Measurements from ENCODE around the gene DTNB.
"Not testable (repeated sequence)": the region's sequence is repeated elsewhere in the genome, so short reads cannot be mapped to it uniquely, and the experiment has no call there.

Gene DTNB

DNA sequence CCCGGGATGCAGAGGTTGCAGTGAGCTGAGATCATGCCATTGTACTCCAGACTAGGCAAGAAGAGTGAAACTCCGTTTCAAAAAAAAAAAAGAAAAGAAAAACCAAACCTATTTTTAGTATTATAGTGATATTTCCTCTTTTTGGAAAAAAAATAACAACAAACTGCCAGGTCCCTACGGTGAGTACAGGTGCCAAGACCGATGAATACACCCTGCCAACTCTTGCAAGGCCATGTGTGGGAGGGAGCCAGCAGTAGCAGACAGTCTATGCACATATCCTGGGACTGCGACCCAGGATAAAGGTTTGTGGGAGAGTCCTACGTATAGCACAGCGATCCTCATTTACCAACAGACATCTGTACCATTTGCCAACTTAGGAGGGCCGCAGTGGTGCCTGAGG is 262.1 kb downstream of the DTNB start:
- no peak for DNase-seq

GRCh38 chr2:25410370-25410769 is 263.0 kb downstream of the DTNB start:
- DNase-seq = no peak

GRCh38 chr2:25409468-25409867 is 263.9 kb downstream of the DTNB start:
- DNase-seq = no peak

DNA sequence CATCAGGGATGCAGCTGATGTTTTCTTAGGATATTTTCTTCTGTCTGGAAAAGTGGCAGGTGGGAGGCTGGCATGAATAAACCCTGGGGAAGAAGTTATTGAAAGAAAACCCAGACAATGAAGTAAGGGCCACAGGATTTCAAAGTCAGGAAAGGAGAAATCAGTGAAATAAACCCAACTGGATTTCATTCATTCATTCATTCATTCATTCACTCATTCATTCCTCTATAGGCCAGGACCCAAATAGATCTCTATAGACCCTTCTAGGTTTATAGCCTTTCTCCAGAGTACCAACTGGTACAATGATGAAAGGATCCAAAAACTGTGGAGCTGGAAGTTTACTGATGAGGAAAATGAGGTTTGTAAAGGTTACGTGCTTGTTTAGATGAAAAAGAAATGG is 264.3 kb downstream of the DTNB start:
- no peak for DNase-seq

DNA sequence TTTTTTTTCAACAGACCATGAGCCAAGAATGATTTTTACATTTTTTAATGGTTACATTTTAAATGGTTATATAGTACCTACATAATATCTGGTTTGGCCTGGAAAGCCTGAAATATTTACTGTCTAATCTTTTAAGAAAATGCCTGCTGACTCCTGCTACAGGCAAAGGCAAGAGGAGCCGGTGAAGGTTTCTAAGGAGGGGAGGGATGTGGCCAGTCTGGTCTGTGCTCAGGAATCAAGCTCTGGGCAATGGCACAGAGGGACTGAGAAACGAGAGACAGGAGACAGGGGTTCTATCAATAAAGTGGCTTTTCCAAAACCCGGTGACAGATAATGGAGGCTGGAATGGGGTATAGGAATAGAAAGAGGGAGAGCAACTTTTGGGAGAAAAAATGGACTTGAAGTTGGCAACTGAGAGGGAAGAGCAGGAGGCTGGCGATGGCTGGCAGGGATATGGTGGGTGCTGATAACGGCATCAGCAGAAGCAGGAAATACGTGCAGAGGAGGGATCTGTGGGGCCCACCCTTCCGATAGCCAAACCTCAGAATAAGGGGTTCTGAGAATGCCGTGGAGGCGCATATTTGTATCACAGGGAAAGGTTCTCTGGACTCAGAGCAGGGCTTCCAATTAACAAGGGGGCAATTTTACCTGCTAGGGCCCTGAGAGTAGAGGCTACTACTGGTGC is 267.6 kb downstream of the DTNB start:
- DNase-seq = no peak

GRCh38 chr2:25403120-25403760 is 270.1 kb downstream of the DTNB start:
- not testable (repeated sequence) for DNase-seq

DNA sequence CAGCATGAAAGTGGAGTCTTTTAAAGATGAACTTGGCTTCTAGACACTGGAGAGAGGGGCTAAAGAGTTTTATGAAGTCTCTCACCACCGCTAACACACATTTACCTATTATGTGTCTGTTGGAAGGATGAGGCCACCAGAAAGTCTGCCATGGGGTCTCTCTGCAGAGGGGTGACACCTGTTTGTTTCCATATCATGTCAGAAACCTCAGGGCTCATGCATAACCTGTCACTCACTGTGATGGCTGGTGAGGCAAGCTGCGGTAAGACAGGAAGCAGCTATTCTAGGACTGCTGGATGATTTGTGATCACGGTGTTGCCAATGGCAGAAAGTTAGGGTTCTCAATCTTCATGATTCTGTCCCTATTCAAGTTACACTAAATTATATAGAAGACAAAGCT is 270.9 kb downstream of the DTNB start:
- no peak for DNase-seq

GRCh38 chr2:25401307-25402026 is 271.9 kb downstream of the DTNB start:
- no peak for DNase-seq

- DNase-seq = no peak
Observed at GRCh38 chr2:25400576-25401216, 272.7 kb downstream of the DTNB start.

DNA sequence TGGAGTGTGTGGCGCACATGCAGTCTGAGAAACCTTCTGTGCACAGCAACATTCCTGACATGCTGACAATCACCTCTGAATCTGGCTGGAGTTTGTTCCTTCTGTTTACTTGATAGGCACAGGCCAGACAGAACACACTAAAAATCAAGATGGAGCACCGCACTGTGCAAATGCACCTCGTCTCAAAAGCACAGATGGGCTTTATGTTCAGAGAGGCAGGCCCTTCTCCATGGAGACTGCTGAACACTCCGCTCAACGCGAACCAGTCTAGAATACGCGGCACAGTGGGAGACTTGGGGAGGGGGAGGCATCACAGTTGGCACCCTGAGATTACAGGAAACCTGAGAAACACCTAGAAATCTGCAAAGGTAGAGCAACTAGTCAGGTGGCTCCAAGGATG is 273.2 kb downstream of the DTNB start:
- DNase-seq = no peak

GRCh38 chr2:25398534-25398933 is 274.8 kb downstream of the DTNB start:
- DNase-seq = no peak

- DNase-seq = no peak
Observed at GRCh38 chr2:25397777-25398176, 275.6 kb downstream of the DTNB start.

GRCh38 chr2:25389161-25389560 is 284.2 kb downstream of the DTNB start:
- no peak for DNase-seq

DNA sequence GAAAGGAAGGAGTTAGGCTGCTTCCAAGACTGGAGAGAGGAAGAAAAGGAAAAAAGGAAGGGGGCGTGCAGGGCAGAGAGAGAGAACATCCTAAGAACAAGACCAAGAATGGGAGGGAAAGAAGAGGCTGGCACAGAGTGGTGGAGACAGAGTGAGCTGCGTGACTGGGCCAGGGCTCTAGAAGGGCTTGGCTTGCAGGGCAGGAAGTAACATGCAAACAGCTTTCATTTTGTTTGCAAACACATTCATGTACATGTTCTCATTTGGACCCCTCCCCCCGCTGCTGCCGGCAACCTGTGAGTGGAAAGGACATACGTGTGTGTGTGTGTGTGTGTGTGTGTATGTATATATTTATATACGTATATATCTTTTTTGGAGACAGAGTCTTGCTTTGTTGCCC is 284.9 kb downstream of the DTNB start:
- no peak for DNase-seq

DNA sequence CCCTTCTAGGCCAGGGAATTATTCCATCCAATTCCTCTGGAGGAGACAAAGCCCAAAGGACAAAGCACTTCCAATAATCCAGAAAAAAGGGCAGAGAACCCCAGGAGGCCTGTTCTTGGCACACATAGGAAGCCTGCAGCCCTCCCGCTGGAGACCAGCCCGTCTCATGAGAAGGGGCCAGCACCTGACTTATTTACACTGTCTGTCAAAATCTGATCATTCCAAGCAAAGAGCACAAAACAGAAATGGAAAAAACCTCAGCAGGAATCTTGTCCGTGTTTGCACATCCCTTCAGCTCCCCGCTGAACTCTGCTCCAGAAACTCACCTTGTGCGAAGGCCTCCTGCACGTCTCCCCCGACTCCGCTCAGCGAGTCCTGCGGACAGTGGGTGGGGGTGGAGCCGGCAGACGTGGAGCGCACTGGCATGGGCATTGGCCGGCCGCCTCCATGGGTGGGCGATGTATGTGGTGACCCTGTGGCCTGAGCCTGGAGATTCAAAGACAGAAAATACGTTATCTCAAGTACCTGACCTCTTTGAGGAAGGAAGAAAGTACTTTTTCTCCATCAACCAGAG is 285.4 kb downstream of the DTNB start:
- no peak for DNase-seq

DNA sequence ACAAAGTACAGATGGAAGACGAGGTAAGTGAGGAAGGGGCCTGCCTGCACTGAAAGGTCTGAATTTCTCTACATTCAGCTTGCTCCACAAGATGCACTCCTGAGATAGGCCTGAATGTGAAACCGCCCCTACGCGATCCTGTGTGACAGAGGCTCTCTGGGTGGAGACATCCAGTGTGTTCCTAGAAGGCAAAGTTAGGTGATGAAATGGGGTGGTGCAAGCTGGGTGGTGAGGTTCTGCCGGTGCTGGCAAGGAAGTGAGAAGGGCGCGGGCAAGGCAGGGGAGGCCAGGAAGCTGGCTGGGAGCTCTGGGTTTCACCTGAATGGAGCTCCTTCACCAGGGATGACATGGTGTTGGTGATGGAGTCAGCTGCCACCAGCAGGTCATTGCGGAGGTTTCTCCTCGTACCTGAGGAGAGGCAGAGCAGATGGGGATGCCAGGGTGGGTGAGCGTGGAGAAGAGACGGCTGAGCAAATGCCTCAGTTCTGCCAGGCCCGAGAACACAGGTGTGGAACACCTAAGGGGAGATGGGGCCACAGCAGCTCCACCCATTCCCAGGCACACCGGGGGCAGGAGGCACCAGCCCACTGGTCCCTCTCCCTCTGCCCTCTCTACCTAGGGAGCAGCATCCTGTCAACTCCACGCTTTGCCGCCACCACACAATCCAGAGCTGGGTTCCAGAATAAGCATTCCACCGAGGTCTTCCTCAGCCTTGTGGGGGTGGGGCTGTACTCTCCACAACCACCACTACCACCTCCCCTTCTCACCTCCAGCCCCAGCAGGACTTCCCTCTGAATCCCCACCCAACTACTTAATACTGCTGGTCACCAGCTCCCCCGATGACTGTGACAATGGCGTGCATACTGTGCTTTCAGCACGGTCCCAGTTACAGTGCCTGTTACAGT is 286.2 kb downstream of the DTNB start:
- DNase-seq = no peak

DNA sequence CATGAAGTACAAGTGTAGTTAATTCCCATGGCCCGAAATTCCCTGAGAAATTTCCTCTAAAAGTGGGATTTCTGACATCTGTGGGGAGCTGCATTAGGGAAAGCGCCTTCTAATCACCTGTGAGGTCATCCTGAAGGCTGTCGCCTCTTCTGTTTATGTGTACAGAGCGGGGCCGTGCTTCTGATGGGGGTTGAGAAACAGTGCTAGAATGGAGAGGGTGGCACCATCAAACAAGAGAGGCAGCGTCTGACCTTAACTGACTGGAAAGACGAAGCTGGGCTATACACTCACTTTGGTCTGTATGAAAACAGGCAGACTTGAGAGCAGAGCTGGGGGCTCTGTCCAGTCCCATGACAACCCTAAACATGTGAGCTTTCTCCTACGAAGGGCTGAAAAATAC is 287.5 kb downstream of the DTNB start:
- DNase-seq = no peak

DNA sequence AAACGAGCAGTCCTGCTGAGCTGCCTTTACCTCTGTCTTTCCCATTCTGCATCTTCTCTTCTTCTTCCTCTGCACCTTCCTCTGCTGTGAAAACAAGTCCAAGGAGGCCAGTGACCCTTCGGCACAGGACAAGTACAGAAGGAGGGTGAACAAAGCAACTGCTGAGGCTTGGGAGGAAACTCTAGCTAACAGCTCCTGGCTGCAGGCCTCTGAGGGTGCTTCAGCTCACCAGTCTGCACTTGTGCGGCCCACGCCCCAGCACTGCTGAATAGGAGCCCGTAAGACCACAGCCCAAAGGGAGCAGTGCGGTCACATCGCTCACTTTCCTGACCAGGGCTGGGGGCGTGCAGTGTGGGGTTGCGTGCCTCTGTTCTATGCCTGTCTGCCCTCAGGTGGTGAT is 289.6 kb downstream of the DTNB start:
- no peak for DNase-seq

GRCh38 chr2:25381502-25381901 is 291.9 kb downstream of the DTNB start:
- DNase-seq = no peak

- no peak for DNase-seq
Observed at GRCh38 chr2:25380586-25381375, 292.6 kb downstream of the DTNB start.

GRCh38 chr2:25380023-25380422 is 293.4 kb downstream of the DTNB start:
- no peak for DNase-seq
